ENCODE measurements around the gene DCX.

GRCh38 chrX:111283446-111283845 is 128.5 kb downstream of the DCX start:
- no peak for TF ChIP-seq CTCF (conservative IDR thresholded peaks at IDR 0.05; ENCODE audit: low read depth in 2 of 2)
- TF ChIP-seq ZNF114 (CRISPR knock-in tag; IDR thresholded peaks at IDR 0.05), result no peak
- TF ChIP-seq EZH2 (IDR thresholded peaks at IDR 0.05; ENCODE audit: low read depth, unreplicated experiment), result no peak
- no peak for TF ChIP-seq REST (IDR thresholded peaks at IDR 0.05; ENCODE audit: unreplicated experiment)
- TF ChIP-seq STAT1 (IDR thresholded peaks at IDR 0.05; ENCODE audit: unreplicated experiment), result no peak

Data from GM23338 (cell line).